IMR-90 (cell line): ENCODE measurements around the gene SLC22A14. TPM values are rescaled to one million over a fixed set of nuclear protein-coding genes. Genes with fewer than 3 reads are reported as not detected.

Experiments used
- ATAC-seq: fragments of 200-7000 bp; cut with Tn5 transposase; 2 replicates; pipeline ENCODE4 v1.9.1; 2020; ENCODE audit warnings: low read depth, mild to moderate bottlenecking, moderate library complexity
- BruUV-seq: library from RNA; stranded (reverse); fragments of 400-500 nt; replicated peaks from 2 replicates; lab custom pipeline; 2021; lab: Mats Ljungman, UMichigan
- CTCF ChIA-PET: fragments of 300-600 bp; formaldehyde crosslinking; extraction: SDS; loops from one replicate; lab custom pipeline; 2021; ENCODE audit warnings: antibody characterized with exemption; lab: Yijun Ruan, JAX
- POLR2A ChIA-PET: fragments of 300-600 bp; sonication (Branson Sonifier 250); formaldehyde crosslinking; loops from one replicate; lab custom pipeline; 2022; ENCODE audit warnings: antibody characterized with exemption; ENCODE audit not compliant: unreplicated experiment; lab: Charles Lee
- DNase-seq: peaks from one replicate; pipeline ENCODE4 v3.0.0; 2013
- H2AFZ ChIP-seq: replicated peaks from 2 replicates; pipeline ENCODE3; 2013; ENCODE audit warnings: low read length, mild to moderate bottlenecking; ENCODE audit not compliant: poor library complexity
- H2AK5ac ChIP-seq: 2 replicates; pipeline ENCODE4 v1.6.1; 2013; ENCODE audit warnings: low read depth, low read length, inconsistent platforms
- H2AK9ac ChIP-seq: replicated peaks from 2 replicates; pipeline ENCODE3; 2013; ENCODE audit warnings: mild to moderate bottlenecking, low read depth, low read length, moderate library complexity; ENCODE audit not compliant: poor library complexity
- H2BK120ac ChIP-seq: 2 replicates; pipeline ENCODE4 v1.6.1; 2013; ENCODE audit warnings: low read depth, low read length, inconsistent platforms
- H2BK15ac ChIP-seq: 3 replicates; pipeline ENCODE4 v1.6.1; 2013; ENCODE audit warnings: low read depth, low read length, inconsistent platforms
- H2BK20ac ChIP-seq: 2 replicates; pipeline ENCODE4 v1.6.1; 2013; ENCODE audit warnings: low read depth, mild to moderate bottlenecking, inconsistent platforms, low read length, moderate library complexity
- H2BK5ac ChIP-seq: 2 replicates; pipeline ENCODE4 v1.6.1; 2013; ENCODE audit warnings: mild to moderate bottlenecking, low read depth, low read length, inconsistent platforms; ENCODE audit not compliant: poor library complexity, severe bottlenecking
- H3K14ac ChIP-seq: replicated peaks from 2 replicates; pipeline ENCODE4 v1.6.1; 2013; ENCODE audit warnings: low read depth, low read length, inconsistent platforms
- H3K18ac ChIP-seq: 2 replicates; pipeline ENCODE4 v1.6.1; 2013; ENCODE audit warnings: low read depth, low read length, control low read depth
- H3K23ac ChIP-seq: 2 replicates; pipeline ENCODE4 v1.6.1; 2013; ENCODE audit warnings: low read depth, low read length, inconsistent platforms
- H3K27ac ChIP-seq: 2 replicates; pipeline ENCODE4 v1.5.1; 2013; ENCODE audit warnings: mild to moderate bottlenecking, control low read depth, low read length; ENCODE audit not compliant: insufficient read depth
- H3K27me3 ChIP-seq: 2 replicates; pipeline ENCODE4 v1.6.1; 2013; ENCODE audit warnings: low read length; ENCODE audit not compliant: control insufficient read depth, insufficient read depth
- H3K36me3 ChIP-seq: 2 replicates; pipeline ENCODE4 v1.6.1; 2013; ENCODE audit warnings: low read length, mixed read lengths; ENCODE audit not compliant: control insufficient read depth, insufficient read depth
- H3K4ac ChIP-seq: 2 replicates; pipeline ENCODE4 v1.6.1; 2013; ENCODE audit warnings: low read depth, low read length, inconsistent platforms
- H3K4me1 ChIP-seq: 2 replicates; pipeline ENCODE4 v1.6.1; 2013; ENCODE audit warnings: low read length, mixed read lengths; ENCODE audit not compliant: control insufficient read depth, insufficient read depth
- H3K4me2 ChIP-seq: 2 replicates; pipeline ENCODE4 v1.6.1; 2013; ENCODE audit warnings: low read depth, mild to moderate bottlenecking, control low read depth, low read length, moderate library complexity
- H3K4me3 ChIP-seq: 2 replicates; pipeline ENCODE4 v1.5.1; 2013; ENCODE audit warnings: low read depth, mild to moderate bottlenecking, control low read depth, low read length, moderate library complexity; ENCODE audit not compliant: insufficient read depth
- H3K56ac ChIP-seq: 2 replicates; pipeline ENCODE4 v1.6.1; 2013; ENCODE audit warnings: low read length, inconsistent platforms; ENCODE audit not compliant: insufficient read depth; ENCODE audit errors: extremely low read depth
- H3K79me1 ChIP-seq, 2 experiments: 2 replicates each; pipeline ENCODE4 v1.6.1; 2013; ENCODE audit warnings: low read length in 2 of 2, inconsistent platforms in 1 of 2, low read depth in 1 of 2
- H3K9ac ChIP-seq: 2 replicates; pipeline ENCODE4 v1.6.1; 2013; ENCODE audit warnings: low read depth, low read length, control low read depth
- H3K9me1 ChIP-seq: 2 replicates; pipeline ENCODE4 v1.6.1; 2013; ENCODE audit warnings: low read length, inconsistent platforms; ENCODE audit not compliant: insufficient read depth
- H3K9me3 ChIP-seq: 2 replicates; pipeline ENCODE4 v1.6.1; 2013; ENCODE audit warnings: low read length; ENCODE audit not compliant: control insufficient read depth, insufficient read depth
- H4K20me1 ChIP-seq: 2 replicates; pipeline ENCODE4 v1.6.1; 2013; ENCODE audit warnings: low read length, inconsistent platforms; ENCODE audit not compliant: insufficient read depth
- H4K5ac ChIP-seq: 2 replicates; pipeline ENCODE4 v1.6.1; 2013; ENCODE audit warnings: mild to moderate bottlenecking, low read depth, low read length, control low read depth
- H4K8ac ChIP-seq, 2 experiments: 2 replicates each; pipeline ENCODE4 v1.6.1; 2013; ENCODE audit warnings: low read depth in 2 of 2, low read length in 2 of 2, control low read depth in 1 of 2, inconsistent platforms in 1 of 2
- H4K91ac ChIP-seq: 2 replicates; pipeline ENCODE4 v1.6.1; 2013; ENCODE audit warnings: low read depth, low read length, inconsistent platforms; ENCODE audit not compliant: insufficient read depth
- FOS ChIP-seq: fragments of 150-350 bp; IDR thresholded peaks from 2 replicates; pipeline ENCODE4 v1.6.1; 2016; ENCODE audit warnings: low read depth, low read length
- MAZ ChIP-seq: IDR thresholded peaks from 2 replicates; pipeline ENCODE4 v1.6.1; 2012; ENCODE audit warnings: low read depth, mild to moderate bottlenecking, low read length, improper control_type of control experiment, moderate library complexity, borderline replicate concordance
- MXI1 ChIP-seq: IDR thresholded peaks from 2 replicates; pipeline ENCODE4 v1.6.1; 2012; ENCODE audit warnings: low read depth, mild to moderate bottlenecking, low read length, moderate library complexity, borderline replicate concordance
- RFX5 ChIP-seq: IDR thresholded peaks from 2 replicates; pipeline ENCODE4 v1.8.0; 2012; ENCODE audit warnings: low read depth, mild to moderate bottlenecking, low read length, moderate library complexity
- SMC3 ChIP-seq: fragments of 150-350 bp; IDR thresholded peaks from 2 replicates; pipeline ENCODE4 v1.6.1; 2016; ENCODE audit warnings: low read depth, mild to moderate bottlenecking, antibody characterized with exemption, low read length, moderate library complexity
- WGBS, 2 experiments: methylation state at CpG; one replicate each; pipeline versions ENCODE4 v1.1.5 to v1.1.7; 2013; ENCODE audit warnings: missing lambda C conversion rate in 2 of 2; ENCODE audit not compliant: insufficient read length in 1 of 2; ENCODE audit errors: extremely low coverage in 2 of 2; 5-methylcytosine and 5-hydroxymethylcytosine counted together
- dilution Hi-C: fragments of 300-500 bp; cut with HindIII; formaldehyde crosslinking; loops from one replicate; pipeline ENCODE4 v1.14.3; 2018; ENCODE audit warnings: low sequenced_read_pairs; ENCODE audit not compliant: unreplicated experiment
- in situ Hi-C: fragments of 300-500 bp; cut with MboI; formaldehyde crosslinking; loops from 3 replicates; pipeline ENCODE4 v1.14.3; 2019; ENCODE audit warnings: low sequenced_read_pairs, inconsistent platforms, mixed read lengths
- intact Hi-C: fragments of 100-400 bp; cut with micrococcal nuclease; formaldehyde crosslinking; loops from 2 replicates; pipeline ENCODE4 v1.10.0; 2022
- polyA plus RNA-seq, 3 experiments: library from polyadenylated mRNA; depleted of rRNA; stranded (reverse); fragments of >200 nt; gene quantifications; 2 replicates each; pipeline ENCODE4 v1.2.3, GENCODE V29; 2012; ENCODE audit warnings: low replicate concordance in 1 of 3
- total RNA-seq: library from RNA; depleted of rRNA; stranded (reverse); fragments of >200 nt; gene quantifications from 2 replicates; pipeline ENCODE4 v1.2.3, GENCODE V29; 2012

SLC22A14 gene
- total and polyA plus RNA-seq, 2 of the 4 experiments (the other 2 are of a cell fraction), result under 0.01 to 0.07 TPM

- no peak overlapping the region for H2BK120ac ChIP-seq
- H3K9me1 ChIP-seq, result no peaks in the 10 kb centered on the region
- peak; percentile 97 for ATAC-seq
- peaks cover 4% of the 10 kb centered on the region for H3K27me3 ChIP-seq
- no peak overlapping the region for H2BK20ac ChIP-seq
- no peak overlapping the region for H3K27ac ChIP-seq
- H2AK9ac ChIP-seq, result no peak overlapping the region
- ChIA-PET CTCF (interaction anchor here (1.9 kb wide), 1 partner anchor 12 kb away, joined by 10 read pairs; the partner anchor contains the start of gene XYLB), POLR2A (no interaction called here)
- H3K36me3 ChIP-seq, result no peaks in the 10 kb centered on the region
- H4K20me1 ChIP-seq, result no peaks in the 10 kb centered on the region
- 80% methylated on average over 1 of the region's 5 CpGs; no CpG with 5 or more reads in 1 of the 2 experiments for WGBS, 2 experiments
- H4K91ac ChIP-seq, result no peak overlapping the region
- peak overlapping the region; percentile 34 for H2AFZ ChIP-seq
- no peak overlapping the region for H2BK5ac ChIP-seq
- H3K23ac ChIP-seq, result no peak overlapping the region; the same call in 1 of the 2 replicates
- no peak overlapping the region for H3K18ac ChIP-seq
- TF ChIP-seq FOS, result no peak
- no peak for TF ChIP-seq SMC3
- no peak for TF ChIP-seq MAZ
- TF ChIP-seq MXI1, result no peak
- no peak for TF ChIP-seq RFX5
- DNase-seq, result peak; percentile 60
- no peak overlapping the region for H2BK15ac ChIP-seq
- no peak overlapping the region for H3K4me2 ChIP-seq
- no peak overlapping the region for H4K8ac ChIP-seq
- H3K4me1 ChIP-seq, result peaks cover 1% of the 10 kb centered on the region; the same call in 1 of the 2 replicates
- intact Hi-C loops (no loop called here), dilution Hi-C loops (no loop called here), in situ Hi-C loops (no loop called here)
- no peak overlapping the region for H3K4me3 ChIP-seq
- no peak overlapping the region for H3K56ac ChIP-seq
- no peak overlapping the region for H2AK5ac ChIP-seq
- H3K4ac ChIP-seq, result no peak overlapping the region
- no TSS peak for BruUV-seq
- no peaks in the 10 kb centered on the region for H3K79me1 ChIP-seq
- no peak overlapping the region for H3K14ac ChIP-seq
- no peaks in the 10 kb centered on the region for H3K9me3 ChIP-seq
- no peak overlapping the region for H3K9ac ChIP-seq
- no peak overlapping the region for H4K5ac ChIP-seq
These were observed 52.3 kb downstream of the SLC22A14 start for GRCh38 chr3:38334142-38335055.
